DMS53 treated with DMSO at 0.1 percent for 48 hours (cell line): ENCODE data around the gene EHBP1L1.
"Not testable (repeated sequence)": the region's sequence is repeated elsewhere in the genome, so short reads cannot be mapped to it uniquely, and the experiment has no call there.

Experiments
- DNase-seq: peaks from one replicate; lab custom pipeline; 2025; ENCODE audit not compliant: unreplicated experiment; lab: John Stamatoyannopoulos, UW

The EHBP1L1 gene

DNA sequence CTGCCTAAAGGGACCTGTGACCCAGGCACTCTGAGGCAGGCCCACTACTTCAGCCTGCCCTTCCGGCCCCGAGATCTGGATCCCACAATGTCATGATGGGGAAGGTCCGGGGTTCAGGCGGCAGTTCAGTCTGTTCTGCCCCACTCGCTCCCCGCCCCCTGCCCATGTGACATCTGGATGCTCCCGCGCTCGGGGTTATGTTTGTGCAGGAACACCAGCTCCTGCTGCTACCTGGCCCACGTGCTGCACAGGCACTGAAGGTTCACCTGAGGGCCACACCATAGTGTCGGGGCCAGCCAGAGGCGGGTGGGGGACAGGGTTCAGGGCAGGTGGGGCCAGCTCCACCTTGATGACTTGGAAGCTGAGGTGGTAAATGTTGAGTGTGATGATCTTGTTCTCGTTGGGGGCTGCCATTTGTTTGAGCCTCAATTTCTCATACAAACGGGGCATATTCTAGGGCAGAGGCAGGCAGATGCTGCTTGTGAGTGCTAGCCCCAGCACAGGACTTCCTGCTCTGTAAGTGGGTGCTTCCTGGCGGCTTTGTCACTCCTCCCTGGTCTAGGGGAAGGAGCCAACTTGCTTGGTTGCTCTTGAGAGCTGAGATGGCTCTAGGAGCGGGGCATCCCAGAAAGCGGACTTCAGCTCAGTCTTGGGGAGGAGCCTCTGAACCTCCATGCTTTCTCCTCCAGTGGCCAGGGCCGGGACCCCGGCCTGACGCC is 57.7 kb downstream of the EHBP1L1 start:
- DNase-seq = no peak

DNA sequence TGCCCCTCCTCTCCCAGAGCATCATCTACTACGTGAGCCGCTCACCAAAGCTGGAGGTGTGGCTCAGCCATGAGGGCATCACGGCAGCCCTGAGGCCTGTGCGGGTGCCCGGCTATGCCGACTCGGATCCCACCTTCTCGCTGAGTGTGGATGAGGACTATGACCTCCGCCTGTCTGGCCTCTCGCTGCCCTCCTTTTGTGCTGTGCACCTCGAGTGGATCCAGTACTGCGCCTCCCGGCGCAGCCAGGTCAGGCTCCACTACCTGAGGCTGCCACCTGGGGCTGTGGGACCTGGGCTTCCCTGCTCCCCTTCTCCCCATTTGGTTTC is 58.2 kb downstream of the EHBP1L1 start:
- no peak for DNase-seq

DNA sequence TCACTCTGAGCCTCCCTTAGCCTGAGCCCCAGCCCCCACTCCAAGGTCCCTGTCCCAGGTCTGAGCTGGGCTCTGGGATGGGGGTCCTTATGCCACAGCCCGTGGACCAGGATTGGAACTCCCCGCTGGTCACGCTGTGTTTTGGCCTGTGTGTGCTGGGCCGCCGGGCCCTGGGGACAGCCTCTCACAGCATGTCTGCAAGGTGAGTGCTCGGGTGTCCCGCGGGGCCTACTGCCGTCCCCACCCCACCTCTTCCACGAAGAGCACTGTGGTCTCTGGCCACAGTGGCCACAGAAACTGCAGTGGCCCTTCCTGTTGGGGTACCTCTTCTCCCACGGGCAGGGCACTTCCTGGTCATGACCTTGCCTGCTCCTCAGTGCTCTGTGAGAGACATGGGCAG is 58.6 kb downstream of the EHBP1L1 start:
- DNase-seq = no peak

- DNase-seq = no peak
Observed at GRCh38 chr11:65634905-65635731, 59.3 kb downstream of the EHBP1L1 start.

GRCh38 chr11:65636108-65637031 is 60.5 kb downstream of the EHBP1L1 start:
- DNase-seq = no peak

GRCh38 chr11:65637032-65637557 is 61.2 kb downstream of the EHBP1L1 start:
- DNase-seq = no peak

- DNase-seq = peak; percentile 63
Observed at GRCh38 chr11:65637794-65638419, 62.1 kb downstream of the EHBP1L1 start, which contains the start of gene SIPA1. Gene SIPA1, plus strand, starts transcription at chr11:65638101. Its CDS starts 2,821 bp downstream, at chr11:65640922.

GRCh38 chr11:65639228-65639597 is 63.4 kb downstream of the EHBP1L1 start:
- DNase-seq = not testable (repeated sequence)

- DNase-seq = no peak
Observed at GRCh38 chr11:65639623-65640482, 64.0 kb downstream of the EHBP1L1 start.

DNA sequence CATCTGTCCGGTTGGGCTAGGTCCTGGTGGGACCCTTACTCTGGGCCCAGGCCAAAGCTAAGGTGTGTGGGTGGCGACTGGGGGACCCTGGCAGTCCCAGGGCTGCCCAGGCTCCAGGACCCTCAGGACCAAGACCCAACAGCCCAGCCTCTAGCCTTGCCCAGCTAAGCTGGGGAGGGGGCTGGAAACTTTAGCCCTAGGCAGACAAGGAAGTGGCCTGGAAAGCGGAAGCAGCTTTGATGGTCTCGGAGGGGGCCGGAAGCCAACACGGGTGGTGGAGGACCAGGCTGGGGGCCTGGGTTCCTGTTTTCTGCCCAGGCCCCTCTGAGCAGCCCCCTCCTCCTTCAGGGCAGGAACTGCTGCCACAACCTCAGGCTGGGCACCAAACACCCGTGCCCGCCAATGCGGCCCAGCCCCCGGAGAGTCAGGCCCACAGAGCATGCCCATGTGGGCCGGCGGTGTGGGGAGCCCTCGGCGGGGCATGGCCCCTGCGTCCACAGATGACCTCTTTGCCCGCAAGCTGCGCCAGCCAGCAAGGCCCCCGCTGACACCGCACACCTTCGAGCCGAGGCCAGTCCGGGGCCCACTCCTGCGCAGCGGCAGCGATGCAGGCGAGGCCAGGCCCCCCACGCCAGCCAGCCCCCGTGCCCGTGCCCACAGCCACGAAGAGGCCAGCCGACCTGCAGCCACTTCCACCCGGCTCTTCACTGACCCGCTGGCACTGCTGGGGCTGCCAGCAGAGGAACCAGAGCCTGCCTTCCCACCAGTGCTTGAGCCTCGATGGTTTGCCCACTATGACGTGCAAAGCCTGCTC is 64.8 kb downstream of the EHBP1L1 start:
- no peak for DNase-seq

DNA sequence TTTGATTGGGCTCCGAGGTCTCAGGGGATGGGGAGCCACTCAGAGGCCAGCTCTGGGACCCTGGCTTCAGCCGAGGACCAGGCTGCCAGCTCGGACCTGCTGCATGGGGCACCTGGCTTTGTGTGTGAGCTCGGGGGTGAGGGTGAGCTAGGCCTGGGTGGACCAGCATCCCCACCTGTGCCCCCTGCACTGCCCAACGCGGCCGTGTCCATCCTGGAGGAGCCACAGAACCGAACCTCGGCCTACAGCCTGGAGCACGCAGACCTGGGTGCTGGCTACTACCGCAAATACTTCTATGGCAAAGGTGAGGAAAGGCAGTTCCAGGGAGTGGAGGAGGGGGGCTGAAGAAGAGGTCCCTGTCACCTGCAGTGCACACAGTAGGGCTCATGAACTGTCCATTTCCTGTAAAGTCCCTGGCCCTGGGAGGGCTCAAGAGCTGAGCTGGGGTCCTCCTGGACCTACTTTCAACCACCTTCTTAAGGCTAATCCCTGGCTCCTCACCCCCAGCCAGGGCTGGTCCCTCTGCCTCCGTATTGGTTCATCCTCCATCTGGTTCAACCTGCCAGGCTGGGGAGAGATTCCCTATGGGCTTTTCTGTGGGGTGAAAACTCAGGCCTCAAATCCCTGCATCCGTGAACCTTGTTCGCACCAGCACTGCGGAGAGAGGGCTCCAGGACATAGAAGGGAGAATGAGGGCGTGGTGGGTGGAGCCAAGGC is 65.6 kb downstream of the EHBP1L1 start:
- DNase-seq = no peak
